ENCODE results near the gene ATXN2.

Gene ATXN2

DNA sequence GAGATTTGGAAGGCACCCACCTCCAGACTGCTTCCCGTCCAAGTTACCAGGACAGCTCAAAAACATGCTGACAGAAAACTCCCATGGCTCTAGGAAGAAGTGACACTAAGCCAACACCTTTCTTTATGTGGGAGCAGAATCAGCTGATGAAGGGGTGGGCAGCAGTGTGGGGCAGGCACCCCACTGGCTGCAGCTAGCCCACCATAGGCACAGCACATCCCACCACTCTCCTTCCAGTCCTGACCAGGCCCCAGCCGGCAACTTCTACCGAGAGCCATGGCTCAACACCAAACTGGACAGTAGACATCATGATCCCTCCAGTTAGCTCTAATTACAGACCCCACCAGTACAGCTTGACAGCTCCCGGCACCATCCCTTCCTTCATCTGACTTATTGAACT, 148.4 kb downstream of the ATXN2 start:
- DNase-seq (ENCODE audit: low read depth in 2 of 2) = no peak

DNA sequence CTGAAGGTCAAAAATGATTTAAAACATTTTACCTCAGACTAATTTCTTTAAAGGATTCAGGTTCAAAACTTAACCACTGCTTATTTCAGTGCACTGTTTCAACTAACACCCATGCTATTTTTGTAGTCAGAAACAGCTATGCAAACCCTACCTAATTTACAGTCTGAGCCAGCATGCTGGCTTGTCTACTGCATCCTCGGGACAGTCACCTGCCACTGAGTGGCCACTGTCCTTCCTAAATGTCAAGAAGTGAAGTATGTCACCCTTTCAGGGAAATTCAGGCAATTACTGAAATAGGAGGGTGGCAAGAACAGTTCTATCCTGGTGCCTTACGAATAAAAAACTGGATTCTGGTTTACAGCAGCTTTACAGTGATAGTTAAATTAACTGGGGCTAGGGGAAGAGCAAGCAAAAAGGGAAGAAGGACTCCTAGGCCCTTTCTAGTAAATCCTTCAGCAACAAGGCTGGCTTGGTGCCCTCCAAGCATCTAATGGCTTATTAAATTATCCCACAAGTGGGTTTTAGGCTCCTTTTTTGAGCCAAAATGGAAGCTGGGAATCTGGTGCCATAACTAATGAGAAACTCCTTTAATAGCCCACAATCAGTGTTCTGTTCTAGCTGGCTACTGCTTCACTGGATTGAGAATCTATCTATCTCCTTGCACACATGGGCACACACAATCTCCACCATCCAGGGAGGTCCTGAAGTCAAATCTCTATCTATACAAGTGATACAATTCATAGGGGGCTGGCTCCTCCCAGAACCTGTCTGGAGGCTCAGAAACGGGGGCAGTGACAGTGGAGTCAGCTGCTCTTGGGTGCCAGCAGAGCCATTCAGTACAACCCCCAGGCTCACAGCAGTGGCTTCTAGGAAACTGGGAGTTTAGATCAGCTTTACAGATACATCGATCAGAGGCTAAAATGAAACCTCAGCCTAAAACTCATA, 150.0 kb downstream of the ATXN2 start:
- DNase-seq (ENCODE audit: low read depth in 2 of 2) = no peak

DNA sequence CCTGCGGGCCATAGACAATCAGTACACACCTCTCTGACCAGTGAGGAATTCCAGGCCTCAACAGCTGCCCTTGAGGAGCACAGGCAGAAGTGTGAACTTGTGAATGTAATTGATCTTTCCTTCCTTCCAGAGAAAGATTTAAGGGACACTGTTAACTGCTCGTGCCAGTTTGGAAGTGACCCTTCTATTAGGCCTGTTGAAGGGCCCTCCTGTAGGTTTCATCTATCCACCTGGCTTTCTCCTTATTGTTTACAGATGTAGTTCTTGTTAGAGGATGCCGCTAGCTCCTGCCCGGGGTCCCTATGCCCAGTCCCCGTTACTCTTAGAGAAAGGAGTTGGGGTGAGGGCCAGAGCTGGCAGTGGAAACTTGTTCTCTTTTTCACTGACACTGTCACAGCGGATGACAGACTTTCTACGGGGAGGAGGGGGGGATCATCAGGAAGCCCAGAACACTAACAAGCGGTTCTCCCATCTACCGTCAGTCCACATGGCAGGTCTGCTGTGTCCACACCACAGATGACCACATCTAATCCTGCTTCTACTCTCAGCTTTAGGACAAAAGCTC, 150.8 kb downstream of the ATXN2 start:
- no peak for DNase-seq (ENCODE audit: low read depth in 2 of 2)

DNA sequence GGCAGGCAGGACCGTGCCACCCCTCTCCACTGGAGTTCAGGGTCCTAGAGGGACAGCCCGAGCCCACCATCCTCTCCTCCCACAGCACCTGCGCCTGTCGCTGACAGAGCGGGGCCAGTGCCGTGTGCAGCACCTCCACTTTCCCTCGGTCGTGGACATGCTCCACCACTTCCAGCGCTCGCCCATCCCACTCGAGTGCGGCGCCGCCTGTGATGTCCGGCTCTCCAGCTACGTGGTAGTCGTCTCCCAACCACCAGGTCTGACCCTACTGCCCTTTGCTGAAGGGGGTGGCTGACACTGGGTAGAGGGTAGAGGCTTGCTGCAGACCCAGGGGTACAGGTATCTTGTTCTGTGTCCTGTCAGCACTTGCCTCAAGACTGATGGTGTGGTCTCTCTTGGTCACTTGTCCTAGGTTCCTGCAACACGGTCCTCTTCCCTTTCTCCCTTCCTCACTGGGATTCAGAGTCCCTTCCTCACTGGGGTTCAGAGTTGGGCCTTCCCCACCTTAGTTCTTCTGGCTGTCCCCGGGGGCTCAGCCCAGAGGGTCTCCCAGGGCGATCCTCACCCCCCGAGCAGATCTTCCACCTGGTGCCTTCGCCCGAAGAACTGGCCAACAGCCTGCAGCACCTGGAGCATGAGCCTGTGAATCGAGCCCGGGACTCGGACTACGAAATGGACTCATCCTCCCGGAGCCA, 151.4 kb downstream of the ATXN2 start:
- no peak for DNase-seq (ENCODE audit: low read depth in 2 of 2)

DNA sequence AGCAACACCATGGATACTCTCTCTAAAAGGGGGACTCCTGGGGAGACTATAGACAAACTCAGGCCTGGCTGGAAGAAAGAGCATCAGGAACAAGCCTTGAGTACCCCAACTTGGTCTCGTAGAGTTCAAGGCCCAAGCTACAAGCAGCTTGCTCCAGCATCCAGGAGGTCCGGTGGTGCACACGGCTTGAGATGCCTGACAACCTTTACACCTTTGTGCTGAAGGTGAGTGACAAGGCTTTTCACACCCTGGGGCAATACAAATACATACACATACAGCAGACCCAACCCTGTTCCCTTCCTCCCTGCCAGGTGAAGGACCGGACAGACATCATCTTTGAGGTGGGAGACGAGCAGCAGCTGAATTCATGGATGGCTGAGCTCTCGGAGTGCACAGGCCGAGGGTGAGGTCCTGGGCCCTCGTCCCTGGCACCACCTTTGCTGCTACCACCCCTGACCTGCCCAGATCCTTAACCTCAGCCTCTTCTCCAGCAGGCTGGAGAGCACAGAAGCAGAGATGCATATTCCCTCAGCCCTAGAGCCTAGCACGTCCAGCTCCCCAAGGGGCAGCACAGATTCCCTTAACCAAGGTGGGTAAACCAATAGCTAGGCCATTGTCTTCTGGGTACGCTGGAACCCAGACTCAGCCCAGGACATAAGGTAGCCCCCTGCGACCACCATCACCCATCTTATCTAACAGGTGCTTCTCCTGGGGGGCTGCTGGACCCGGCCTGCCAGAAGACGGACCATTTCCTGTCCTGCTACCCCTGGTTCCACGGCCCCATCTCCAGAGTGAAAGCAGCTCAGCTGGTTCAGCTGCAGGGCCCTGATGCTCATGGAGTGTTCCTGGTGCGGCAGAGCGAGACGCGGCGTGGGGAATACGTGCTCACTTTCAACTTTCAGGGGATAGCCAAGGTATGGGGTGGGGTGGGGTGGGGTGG, 152.2 kb downstream of the ATXN2 start:
- no peak for DNase-seq (ENCODE audit: low read depth in 2 of 2)

DNA sequence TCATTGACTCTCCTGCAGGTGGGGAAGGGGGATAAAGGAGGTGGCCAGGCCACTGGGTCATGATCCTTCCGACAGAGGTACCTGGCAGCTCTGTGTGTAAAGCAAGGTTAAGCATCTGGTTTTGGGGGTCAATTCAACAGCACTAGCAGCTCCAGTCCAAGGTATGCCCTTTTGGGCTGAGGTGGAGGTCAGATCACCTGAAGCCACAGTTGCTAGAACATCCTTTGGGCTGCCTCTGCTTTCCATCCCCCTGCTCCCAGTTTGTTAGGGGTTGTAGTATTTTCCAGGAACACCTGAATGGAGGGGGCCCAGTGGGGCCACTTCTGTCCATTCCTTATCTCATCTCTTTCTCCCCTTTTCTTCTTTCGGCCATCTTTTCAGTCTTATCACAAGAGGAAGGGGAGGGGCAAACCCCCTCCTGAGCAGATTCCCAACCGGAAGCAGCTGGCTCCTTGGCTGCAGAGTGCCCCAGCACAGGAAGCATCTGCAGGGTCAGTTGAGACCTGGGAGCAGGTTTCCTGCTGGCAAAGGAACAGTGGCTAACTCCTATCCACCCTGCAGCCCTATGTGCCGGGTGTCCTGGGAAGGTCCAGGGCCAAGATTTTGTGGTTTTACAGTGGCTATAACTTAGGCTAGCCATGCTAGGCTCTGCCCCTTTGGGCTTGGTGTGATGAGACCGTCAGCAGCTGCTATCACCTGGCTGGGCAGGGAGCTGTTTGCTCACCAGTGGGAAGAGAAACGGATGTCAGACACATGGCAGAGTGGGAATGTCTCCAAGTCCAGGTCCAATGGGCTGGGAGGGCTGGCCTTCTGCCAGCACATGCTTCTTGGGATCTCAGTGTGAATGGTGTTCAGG, 153.2 kb downstream of the ATXN2 start:
- DNase-seq (ENCODE audit: low read depth in 2 of 2) = no peak

DNA sequence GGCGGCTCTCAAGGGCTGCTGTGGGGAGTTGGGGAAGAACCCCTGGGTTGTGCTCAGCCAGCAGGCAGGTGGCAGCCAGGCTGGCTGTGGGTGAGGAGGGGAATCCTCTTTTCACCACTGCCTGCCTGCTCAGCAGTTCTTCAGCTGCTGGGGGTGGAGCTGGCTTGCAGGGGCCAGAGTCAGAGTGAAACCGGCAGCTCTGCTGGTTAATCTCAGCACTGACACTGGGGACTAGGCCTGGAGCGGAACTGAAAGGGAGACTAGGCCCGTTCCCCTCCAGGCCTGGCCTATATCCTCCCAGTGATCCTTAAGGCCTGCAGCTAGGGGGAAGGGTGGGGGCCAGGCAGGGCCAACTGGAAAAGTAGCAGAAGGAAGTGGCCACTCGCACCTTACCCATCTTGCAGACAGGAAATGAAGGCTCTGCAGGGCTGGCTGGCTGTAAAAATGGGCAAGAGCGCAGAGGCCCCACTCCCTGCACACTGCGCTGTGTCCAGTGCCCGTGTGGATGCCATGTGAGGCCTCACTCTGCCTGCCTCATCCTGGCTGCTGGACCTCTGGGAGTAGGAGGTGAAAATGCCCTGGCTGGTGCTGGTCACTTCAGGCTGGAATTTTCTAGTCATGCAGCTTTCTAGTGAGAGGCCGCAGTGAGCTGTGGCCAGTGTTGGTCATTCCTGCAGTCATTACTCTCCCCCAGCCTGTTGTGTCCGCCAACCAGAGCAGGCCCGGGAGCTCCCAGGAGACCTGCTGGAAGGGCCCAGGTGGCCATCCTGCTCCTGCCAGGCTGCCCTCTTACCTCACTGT, 154.0 kb downstream of the ATXN2 start:
- peak; percentile 76 to 80 for DNase-seq (ENCODE audit: low read depth in 2 of 2)

DNA sequence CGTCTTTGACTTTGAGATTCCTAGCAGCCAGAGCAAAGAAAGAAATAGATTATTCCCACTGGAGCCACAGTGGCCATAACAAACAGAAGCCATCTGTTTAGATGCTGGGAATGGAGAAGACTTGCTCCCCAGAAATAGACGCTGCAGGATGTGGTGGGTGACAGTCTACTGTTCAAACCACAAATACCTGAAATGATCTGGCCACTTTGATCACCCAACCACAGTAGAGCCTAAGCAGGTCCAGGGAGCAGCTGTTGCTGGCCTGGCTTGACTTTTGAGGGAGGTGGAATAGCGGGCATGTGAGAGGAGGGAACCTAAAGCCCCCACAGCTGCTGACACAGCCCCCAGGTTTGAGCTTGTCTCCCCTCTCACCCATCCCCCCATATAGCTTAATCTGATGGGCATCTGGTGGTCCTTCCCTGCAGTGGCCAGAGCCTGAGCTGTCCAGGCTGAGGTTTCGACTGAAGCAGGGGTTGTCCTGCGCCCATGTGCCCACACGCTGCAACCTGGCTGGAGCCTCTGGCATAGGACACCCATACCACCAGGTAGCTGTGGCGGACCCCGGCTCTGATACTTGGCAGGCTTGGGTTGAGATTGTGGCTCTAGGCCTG, 154.7 kb downstream of the ATXN2 start:
- DNase-seq (ENCODE audit: low read depth in 2 of 2) = no peak

DNA sequence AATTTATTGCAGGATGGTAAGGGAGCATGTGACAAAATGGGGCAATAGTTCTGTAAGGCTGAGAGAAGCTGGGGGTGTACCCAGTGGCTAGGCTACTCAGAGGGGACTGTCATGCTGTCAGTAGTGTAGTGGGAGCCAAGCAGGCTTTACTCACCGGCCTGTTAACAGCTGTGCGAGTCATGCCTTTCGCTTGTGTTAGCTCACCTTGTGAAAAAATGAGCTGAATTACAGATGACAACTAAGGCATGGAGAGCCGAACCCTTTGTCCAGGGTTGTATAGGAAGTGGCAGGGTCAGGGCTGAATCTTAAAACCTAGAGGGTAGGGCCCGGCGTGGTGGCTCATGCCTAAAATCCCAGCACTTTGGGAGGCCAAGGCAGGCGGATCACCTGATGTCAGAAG, 155.5 kb downstream of the ATXN2 start:
- no peak for DNase-seq (ENCODE audit: low read depth in 2 of 2)

DNA sequence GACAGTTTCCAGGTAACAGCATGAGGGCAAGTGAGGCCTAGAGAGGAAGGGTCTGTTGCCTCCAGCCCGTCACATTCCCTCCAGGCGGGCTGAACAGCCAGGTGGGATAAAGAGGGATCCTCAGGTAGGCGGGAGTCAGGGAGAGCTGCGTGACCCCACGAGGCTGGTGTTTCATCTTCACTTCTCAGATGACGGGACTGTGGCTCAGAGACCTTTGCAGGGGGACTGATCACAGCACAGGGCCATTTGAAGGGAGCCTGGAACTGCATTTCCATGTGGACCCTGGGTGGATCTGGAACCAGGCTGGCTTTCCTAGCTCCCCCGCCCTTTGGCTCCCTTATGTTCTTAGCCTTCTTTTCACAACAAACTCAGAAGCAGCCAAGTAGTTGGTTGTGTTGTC, 156.0 kb downstream of the ATXN2 start:
- DNase-seq (ENCODE audit: low read depth in 2 of 2) = no peak

DNA sequence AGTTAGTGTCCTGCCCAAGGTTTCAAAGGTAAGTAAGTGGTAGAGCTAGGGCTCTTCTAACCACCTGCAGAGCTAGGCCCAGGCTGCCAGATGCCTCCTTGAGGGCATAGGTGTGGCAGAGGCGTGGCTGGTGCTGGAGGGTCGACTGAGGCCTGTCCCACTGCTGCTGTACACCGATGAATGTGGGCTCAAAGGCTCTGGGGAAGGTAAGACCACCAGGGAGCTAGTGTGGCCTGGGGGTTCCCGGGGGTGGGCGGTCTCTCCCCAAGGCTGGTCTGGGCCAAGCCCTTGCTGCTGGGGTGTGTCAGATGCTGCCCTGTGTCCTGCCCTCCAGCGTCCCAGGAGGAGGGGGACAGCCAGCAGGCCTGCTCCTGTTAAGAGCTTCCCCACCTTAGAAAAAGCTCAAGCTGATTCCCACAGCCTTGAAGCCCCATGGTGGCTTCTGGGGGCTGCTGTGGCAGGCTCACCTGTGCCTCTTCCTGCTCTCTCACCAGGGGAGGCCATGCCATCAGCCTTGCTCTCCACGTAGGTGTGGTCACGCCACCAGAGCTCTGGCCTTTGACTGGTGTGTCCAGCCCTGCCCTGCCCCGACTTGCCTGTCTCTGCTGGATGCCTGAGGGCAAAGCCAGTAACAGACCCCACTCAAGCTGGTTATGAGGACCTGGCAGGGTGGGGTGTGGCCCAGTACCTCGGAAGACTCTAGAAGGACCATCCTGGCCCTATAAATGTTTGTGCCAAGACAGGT, 156.6 kb downstream of the ATXN2 start:
- DNase-seq (ENCODE audit: low read depth in 2 of 2) = no peak

DNA sequence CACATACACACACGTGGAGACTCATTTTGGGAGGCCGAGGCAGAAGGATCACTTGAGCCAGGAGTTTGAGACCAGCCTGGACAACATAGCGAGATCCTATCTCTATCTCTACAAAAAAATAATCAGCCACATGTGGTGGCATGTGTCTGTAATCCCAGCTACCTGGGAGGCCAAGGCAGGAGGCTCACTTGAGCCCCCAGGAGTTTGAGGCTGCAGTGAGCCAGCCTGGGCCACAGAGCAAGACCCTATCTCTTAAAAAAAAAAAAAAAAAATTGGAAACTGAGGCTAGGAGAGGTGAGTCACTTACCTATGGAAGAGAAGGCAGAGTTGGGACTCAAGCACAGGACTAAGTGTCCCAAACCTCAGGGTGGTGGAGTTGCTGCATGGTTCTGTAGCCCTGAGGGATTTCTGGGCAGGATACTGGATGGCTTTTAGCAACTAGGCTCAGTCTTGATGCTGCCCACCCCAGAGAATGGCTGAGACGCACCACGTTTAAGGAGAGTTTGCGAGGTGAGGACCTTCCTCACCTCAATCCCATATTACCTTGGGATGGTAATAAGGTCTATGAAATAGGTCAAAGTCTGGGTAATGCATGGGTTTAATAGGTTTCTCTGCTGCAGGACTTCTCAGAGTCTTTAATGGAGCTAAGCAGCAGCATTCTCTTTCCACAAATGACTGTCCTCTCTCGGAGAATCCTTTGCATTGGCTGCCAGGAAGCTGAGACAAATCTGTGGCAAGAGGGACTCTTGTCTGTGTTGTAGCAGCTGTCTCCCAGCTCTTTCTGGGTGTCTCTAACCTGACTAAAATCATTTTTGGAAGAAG, 157.8 kb downstream of the ATXN2 start:
- DNase-seq (ENCODE audit: low read depth in 2 of 2) = no peak

DNA sequence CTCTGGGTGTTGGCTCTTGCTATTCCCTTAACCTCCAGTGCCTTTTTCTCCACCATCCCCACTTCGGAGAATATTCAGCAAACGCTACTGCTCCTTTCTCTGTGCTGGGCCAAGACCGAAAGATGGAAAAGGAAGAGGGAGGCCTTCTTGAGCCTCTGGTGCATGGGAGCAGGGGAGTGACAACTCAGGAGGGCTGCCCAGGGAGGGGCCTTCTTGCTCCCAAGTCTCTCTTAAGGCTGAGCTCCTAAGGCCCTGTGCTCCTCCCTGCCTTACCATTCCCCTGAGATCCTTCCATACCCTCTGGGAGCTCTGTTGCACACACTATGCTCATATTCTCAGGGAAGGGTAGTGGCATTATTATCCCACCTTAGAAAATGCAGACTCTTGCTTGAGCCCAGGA, 158.5 kb downstream of the ATXN2 start:
- DNase-seq (ENCODE audit: low read depth in 2 of 2) = no peak

DNA sequence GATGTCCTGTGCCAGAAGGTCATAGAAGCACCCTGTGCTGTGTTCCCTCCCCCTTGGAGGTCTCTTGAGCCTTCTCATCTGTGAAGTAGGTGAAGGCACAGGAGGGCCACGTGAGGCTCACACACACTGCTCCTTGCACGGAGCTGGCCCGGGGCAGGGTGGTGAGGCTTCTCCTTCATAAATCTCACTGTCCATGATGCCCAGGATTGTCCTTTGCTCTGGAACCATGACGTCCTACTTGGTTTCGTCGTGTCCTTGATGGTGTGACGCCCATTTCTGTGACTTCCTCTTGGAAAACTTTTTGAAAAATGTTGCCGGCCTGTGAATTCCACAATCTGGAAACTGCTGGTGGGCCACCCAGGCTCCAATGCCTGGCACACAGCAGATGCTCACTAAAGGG, 159.0 kb downstream of the ATXN2 start:
- DNase-seq (ENCODE audit: low read depth in 2 of 2) = no peak

DNA sequence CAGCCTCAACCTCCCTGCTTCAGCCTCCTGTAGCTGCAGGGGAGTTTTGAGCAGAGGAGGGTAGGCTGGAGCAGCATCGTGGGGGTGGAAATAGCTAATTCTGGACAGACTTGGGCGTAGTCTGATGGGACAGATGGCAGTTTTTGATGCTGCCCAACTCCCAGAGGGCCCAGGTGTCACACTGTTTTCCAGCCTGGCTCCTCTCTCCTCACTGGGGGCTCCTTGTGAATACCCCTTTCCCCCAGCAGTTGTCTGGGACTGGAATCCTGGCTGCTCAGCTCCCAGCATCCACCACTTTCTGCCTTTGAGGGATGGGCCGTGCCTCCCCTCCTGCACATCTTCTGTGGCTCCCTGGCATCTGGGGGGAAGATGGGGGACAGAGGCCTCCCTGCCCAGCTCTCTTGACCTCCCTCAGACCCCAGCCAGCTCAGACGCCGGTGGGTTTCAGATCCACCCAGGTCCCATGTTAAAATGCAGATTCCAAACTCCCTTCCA, 159.4 kb downstream of the ATXN2 start:
- DNase-seq (ENCODE audit: low read depth in 2 of 2) = no peak

DNA sequence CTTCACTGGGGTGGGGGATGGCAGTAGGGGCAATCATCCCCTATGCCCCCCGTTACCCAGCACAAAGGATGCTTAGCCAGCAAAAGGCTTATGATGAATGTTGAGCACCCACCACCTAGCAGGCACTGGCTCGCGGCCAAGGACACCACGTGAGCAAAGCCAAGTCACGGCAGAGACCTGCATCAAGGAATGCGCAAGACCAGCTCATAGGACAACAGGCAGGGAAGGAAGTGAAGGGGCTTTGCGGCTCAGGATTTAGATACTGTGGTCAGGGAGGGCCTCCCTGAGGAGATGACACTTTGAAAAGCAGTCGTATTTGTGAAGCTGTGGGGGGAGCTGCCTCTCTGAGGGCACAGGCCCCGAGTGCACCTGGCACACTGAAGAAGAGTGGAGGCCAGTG, 160.6 kb downstream of the ATXN2 start:
- DNase-seq (ENCODE audit: low read depth in 2 of 2) = no peak

DNA sequence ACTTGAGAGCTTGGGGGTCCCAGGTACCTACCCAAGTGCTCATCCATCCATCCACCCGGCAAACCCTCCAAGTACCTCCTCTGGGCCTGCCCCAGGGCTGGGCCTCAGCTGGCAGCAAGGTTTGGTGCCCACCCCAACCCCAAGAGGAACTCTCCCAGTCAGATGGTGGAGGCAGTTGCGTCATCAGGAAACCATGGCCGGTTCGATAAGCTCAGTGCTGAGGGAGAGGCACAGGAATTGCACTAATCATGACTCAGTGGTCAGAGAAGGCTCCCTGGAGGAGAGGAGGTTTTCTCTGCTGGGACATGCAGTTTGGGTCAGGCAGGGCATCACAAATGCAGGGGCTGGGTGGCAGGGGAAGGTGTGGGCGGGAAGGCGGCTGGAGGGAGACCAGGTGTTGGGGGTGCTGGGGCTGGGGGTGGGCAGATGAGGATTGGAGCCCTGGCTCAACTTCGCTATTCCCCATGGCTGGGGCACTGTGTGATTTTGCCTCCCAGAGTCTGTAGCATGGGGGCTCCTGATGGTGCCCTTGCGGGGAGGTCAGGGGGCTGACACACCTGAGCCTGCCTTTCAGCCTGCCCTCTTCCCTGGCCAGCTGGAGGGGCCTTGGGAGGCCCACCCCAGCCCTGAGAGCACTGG, 161.2 kb downstream of the ATXN2 start:
- DNase-seq (ENCODE audit: low read depth in 2 of 2) = no peak

Data from stimulated activated CD4-positive, alpha-beta T cell treated with anti-CD3 and anti-CD28 coated beads, Interleukin-12 subunit alpha, Interleukin-12 subunit beta, amount 100 ng/mL, for 24 hours (primary cell).